GM21717 (cell line): Measurements from ENCODE around the gene TMEM132A.
"Not testable (repeated sequence)": the region's sequence is repeated elsewhere in the genome, so short reads cannot be mapped to it uniquely, and the experiment has no call there.

Experiments
- ATAC-seq: cut with Tn5 transposase; IDR thresholded peaks from one replicate; pipeline ENCODE4 v1.9.1; 2021; ENCODE audit warnings: mild to moderate bottlenecking, moderate library complexity; ENCODE audit not compliant: unreplicated experiment

TMEM132A gene

GRCh38 chr11:60954421-60954820 is 30.2 kb downstream of the TMEM132A start:
- no peak for ATAC-seq

DNA sequence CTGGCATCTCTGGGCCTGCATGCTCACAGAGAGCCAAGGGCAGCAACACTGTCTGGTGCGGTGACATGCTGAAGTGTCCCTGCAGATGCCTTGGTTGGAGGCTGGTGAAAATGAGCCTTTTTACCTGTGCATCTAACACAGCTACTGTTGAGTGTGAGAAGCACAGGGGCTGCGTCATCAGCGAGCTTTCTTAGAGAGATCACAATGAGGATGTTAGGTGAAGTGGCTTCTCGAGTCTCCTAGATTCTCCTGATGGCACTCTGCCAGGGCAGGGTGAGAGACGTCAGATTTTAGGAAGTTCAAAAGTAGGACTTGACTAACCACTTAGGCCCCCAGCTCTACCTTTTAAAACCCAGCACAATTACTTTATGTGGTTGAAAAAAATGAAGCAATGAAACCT is 31.3 kb downstream of the TMEM132A start:
- ATAC-seq: no peak

GRCh38 chr11:60957188-60957587 is 32.9 kb downstream of the TMEM132A start:
- no peak for ATAC-seq

DNA sequence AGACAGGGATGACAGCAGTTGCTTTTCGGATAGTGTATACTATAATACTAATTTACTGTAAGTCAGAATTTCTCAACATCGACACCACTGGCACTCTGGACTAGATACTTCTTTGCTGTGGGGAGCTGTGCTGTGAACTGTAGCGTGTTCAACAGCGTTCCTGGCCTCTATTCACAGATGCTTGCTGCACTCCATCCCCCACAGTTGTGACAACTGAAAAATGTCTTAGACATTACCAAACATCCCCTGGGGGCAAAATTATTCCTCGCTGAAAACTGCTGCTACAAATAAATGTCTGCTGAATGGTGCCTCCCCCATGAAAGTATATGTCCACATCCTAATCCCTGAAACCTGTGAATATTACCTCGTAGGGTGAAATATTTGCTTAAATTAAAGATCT is 35.2 kb downstream of the TMEM132A start:
- ATAC-seq: no peak

DNA sequence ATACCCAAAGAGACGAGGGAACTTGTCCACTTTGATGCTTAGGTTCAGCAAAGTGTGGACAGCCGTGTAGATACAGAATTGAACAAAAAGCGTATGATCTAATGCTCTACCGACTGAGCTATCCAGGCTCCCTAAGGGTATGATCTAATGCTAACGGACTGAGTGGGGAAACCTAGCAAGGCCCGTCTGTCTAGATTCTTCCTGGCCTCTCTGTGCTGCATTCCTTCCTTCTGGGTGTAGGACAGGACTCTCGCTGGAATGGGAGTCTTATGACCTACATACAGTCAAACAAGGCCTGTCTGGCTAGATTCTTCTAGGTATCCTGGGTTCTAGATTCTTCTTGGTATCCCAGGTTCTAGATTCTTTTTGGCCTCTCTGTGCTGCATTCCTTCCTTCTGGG is 36.1 kb downstream of the TMEM132A start:
- ATAC-seq: no peak

DNA sequence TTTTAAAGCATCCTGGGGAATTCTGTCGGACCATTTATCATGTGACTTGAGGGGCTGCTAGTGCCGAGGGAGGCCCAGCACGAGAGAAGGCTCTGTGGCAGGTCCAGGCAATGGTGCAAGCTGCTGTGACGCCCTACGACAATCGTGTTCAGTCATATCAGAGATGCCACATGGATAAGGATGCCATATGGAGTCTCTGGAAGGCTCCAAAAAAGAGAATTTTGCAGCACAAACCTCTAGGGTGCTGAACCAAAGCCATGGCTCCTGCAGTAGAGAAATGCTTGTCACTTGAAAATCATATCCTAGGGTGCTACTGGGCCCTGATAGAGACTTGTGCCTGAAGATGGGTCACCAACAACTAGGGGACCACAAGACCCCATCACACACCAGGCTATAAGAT is 40.5 kb downstream of the TMEM132A start:
- ATAC-seq: no peak

- no peak for ATAC-seq
Measured at GRCh38 chr11:60966890-60967289, 42.6 kb downstream of the TMEM132A start.

DNA sequence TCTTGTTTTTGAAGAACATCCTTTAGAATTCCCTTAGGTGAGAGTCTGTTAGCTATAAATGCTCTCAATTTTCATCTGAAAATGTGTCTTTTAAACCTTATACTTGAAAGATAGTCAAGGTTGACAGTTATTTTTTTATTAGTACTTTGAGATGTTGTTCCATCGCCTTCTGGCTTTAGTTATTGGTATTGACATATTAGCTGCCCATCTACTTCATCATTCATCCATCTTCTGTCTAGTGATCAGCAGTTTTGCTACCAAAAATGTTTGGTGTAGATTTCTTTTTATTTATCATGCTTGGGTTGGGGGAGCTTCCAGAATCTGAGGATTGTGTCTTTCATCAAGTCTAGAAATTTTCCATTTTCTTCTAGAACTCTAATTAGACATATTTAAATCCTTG is 44.0 kb downstream of the TMEM132A start:
- ATAC-seq: no peak

DNA sequence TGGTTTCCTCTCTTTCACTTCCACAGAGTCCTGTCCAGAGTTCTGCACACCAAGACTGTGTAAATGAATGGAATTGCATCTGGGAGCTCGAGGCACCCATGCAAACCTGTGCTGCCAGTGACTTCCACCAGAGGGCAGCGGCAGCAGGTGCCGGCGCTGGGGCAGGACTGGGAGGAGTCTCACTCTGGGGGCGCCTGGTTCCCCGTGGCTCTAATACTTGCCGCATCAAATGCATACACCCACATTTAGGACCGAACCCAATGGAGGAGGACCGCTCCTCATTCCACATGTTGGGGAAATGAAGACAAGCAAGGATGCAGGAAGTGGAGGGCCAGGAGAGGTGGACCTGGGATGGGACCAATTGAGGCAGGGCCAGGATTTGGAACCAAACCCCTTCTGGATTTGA is 46.1 kb downstream of the TMEM132A start:
- no peak for ATAC-seq

- no peak for ATAC-seq
Measured at GRCh38 chr11:60970890-60971289, 46.6 kb downstream of the TMEM132A start.

GRCh38 chr11:60971520-60971919 is 47.3 kb downstream of the TMEM132A start, which contains the start of gene CD6:
Gene CD6, plus strand, starts transcription at chr11:60971680. Its CDS starts 186 bp downstream, at chr11:60971866.
- ATAC-seq: no peak

DNA sequence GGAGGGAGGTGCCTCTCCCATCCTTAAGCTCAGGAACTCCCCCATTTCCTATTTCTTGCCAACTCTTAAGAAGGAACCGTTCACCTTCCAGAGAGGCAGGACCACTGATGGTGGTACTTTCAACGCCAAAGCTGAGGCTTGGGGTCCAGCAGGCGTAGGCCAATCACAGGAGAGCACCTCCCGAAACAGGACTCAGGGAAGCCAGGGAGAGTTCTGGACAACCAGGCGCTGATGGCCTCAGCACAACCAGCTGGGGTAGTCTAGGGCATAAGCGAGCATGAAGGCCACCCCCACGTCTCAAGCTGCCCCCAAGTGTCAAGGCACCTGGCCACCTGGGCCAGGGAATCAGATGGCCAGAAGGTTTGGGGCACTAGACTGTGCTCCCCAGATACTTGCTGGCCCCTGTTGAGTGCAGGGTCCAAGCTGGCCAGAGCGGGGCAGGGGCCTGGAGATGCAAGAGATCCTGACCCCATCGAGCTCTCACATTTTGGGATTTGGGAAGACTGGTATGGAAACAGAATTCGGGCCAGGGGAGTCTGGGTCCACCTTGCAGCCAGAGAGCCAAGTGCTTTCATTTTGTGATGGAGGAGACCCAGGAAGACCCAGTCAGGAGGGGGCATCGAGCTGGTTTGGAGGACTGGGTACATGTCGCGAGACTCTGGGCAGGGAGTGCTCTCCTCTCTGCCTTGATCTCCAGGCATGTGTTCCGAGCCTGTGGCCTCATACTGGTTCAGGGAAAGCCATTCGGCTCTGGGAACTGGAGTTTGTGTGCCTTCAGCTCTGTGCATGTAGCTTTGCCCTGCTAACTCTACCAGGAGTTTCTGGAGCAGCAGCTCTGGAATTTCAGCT is 48.1 kb downstream of the TMEM132A start:
- ATAC-seq: no peak

- no peak for ATAC-seq
Measured at GRCh38 chr11:60973699-60974098, 49.4 kb downstream of the TMEM132A start.

- not testable (repeated sequence) for ATAC-seq
Measured at GRCh38 chr11:60974316-60974715, 50.1 kb downstream of the TMEM132A start.

- ATAC-seq: no peak
Measured at GRCh38 chr11:60974726-60975125, 50.5 kb downstream of the TMEM132A start.

DNA sequence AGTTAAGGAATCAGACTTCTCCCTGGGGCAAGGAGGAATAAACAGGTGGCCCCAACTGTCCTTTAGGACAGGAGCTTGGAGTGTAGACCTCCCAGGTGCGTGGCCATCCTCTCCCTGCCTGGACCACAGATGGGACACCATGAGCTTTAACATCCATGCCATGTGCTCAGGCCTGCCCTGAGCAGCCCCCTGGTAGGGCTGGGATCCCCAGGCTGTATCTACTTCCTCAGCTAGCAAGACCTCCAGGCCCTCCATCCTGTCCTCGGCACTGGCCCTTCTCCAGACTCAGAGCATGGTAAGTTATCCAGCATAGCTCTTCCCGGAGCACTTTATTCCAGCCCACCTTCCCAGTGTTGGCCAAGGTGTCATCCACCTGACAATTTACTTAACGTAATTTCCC is 53.0 kb downstream of the TMEM132A start:
- no peak for ATAC-seq

- no peak for ATAC-seq
Measured at GRCh38 chr11:60977836-60978235, 53.6 kb downstream of the TMEM132A start.

DNA sequence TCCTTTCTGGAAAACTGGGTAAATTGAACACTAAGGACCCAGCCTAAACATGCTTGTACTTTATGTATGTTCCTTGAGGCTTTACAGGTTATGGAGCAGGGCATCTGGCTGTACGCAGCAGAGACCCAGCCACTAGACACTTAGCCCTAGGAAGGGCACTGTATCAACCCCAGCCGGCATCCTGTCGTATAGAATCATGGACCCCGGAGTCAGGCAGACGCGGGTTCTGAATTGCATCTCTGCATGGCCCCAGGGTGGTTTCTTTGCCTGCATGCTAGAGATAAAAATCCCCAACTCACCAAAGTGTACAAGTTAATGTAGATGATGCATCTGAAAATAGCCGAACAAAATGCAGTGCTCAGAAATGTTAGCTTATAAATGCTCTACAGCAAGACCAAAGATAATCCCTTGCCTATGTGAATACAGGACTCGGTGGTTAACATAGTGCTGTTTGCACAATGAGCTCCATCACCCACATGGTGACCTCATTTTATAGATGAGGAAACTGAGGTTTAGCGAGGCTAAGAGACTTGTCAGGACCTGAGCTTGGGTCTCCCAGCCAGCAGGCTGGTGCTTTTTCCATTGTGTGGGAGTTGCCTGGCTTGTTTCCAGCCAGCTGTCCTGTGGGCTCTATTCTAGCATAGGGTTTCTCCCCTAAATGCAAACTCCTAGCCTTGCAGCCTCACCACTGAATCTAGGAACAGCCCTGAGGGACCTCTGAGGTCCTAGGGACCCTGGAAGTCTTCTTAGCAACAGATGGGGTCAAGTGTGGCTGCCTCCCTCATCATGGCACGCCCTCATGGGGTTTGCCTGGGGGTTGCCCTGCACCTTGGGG is 54.5 kb downstream of the TMEM132A start:
- ATAC-seq: no peak

- ATAC-seq: no peak
Measured at GRCh38 chr11:60981515-60981914, 57.3 kb downstream of the TMEM132A start.

DNA sequence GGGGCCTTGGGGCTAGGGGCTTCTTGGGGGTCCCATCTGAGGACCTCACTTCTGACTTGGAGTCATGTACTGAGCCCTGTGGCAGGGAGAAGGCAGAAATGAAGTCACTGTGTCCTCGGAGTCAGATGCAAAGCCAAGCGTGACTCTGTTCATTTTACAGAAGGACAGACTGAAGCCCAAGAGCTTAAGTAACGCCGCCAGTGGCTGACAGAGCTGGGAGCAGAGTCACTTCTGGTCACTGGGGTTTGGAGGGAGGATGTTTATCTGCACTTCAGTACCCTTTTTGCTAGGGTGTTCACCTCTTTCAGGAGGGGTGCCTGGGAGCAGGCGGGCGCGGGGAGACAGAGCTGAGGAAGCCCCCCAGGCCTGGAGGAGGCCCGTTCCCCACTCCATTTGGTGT is 57.9 kb downstream of the TMEM132A start:
- no peak for ATAC-seq

- no peak for ATAC-seq
Measured at GRCh38 chr11:60984149-60984548, 59.9 kb downstream of the TMEM132A start.

DNA sequence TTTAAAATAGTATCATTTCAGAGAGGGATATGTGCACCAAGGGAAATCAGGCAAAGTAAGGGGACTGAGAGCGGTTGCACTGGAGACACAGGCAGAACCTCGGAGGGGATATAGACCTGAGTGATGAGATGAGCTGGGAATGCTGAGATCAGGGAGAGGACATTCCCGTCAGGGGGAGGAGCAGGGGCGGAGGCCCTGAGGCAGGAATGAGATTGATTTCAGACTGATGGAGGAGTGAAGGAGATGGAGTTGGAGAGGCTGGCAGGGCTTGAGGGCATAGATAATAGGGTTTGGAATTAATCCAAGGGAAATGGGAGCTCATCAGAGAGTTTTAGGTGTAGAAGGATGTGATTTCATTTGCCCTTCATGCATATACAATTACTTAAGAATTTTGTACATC is 60.4 kb downstream of the TMEM132A start:
- ATAC-seq: no peak
